K562 (cell line): Measurements from ENCODE around the gene XRCC2. TPM values are rescaled to one million over a fixed set of nuclear protein-coding genes. Genes with fewer than 3 reads are reported as not detected.
A peak's percentile ranks its signal among the peaks of the same experiment; 100 is the strongest.

ENCODE experiments used
- ATAC-seq: fragments of 200-7000 bp; cut with Tn5 transposase; 3 replicates; pipeline ENCODE4 v1.9.1; 2020; ENCODE audit warnings: moderate library complexity
- BruUV-seq: library from RNA; stranded (reverse); fragments of 400-500 nt; replicated peaks from 2 replicates; lab custom pipeline; 2021; lab: Mats Ljungman, UMichigan
- CTCF ChIA-PET: fragments of 300-600 bp; formaldehyde crosslinking; extraction: SDS; loops from one replicate; lab custom pipeline; 2021; ENCODE audit warnings: low intra/inter-chr PET ratio; lab: Yijun Ruan, JAX
- POLR2A ChIA-PET: fragments of 300-600, 350-650 bp; sonication (Branson Sonifier 250); formaldehyde crosslinking; extraction: SDS; loops from one replicate; lab custom pipeline; 2021; ENCODE audit warnings: antibody characterized with exemption, inconsistent platforms; lab: Yijun Ruan, JAX
- DNase-seq, 4 experiments: peaks; one replicate each; pipeline versions ENCODE4 v3.0.0 to v3.0.0-alpha.2; 2011 to 2018; ENCODE audit warnings: low spot score in 3 of 4, mixed read lengths in 3 of 4; ENCODE audit errors: extremely low read depth in 1 of 4
- FAIRE-seq: peaks from 2 replicates; lab custom pipeline; 2011; peaks lifted over from hg19 to GRCh38; lab: Jason Lieb, UNC
- H2AFZ ChIP-seq: 2 replicates; pipeline ENCODE4 v1.6.0; 2011; ENCODE audit warnings: low read depth, low read length, control low read depth, inconsistent platforms
- H3K27ac ChIP-seq: fragments of 200-600 bp; 3 replicates; pipeline ENCODE4 v1.8.0; 2011; ENCODE audit warnings: low read depth, mild to moderate bottlenecking, control low read depth, inconsistent platforms, low read length, moderate library complexity, mixed read lengths; ENCODE audit errors: extremely low read depth
- H3K27me3 ChIP-seq, 2 experiments: fragments of 300-600 bp in 1 of 2; 2 replicates in 1 of 2; 3 replicates in 1 of 2; pipeline versions ENCODE4 v1.6.0 to v1.8.0; 2011; ENCODE audit warnings: inconsistent platforms in 2 of 2, low read length in 2 of 2, mild to moderate bottlenecking in 1 of 2, mixed read lengths in 1 of 2, moderate library complexity in 1 of 2; ENCODE audit not compliant: control insufficient read depth in 2 of 2, insufficient read depth in 2 of 2
- H3K36me3 ChIP-seq: fragments of 300-600 bp; 3 replicates; pipeline ENCODE4 v1.8.0; 2011; ENCODE audit warnings: mild to moderate bottlenecking, low read length, inconsistent platforms; ENCODE audit not compliant: control insufficient read depth, insufficient read depth
- H3K4me1 ChIP-seq, 2 experiments: fragments of 200-600 bp in 1 of 2; replicated peaks in 1 of 2; 2 replicates in 1 of 2; 3 replicates in 1 of 2; pipeline versions ENCODE4 v1.5.1 to v1.8.0; 2011; ENCODE audit warnings: inconsistent platforms in 2 of 2, low read length in 2 of 2, mild to moderate bottlenecking in 1 of 2, mixed read lengths in 1 of 2, moderate library complexity in 1 of 2; ENCODE audit not compliant: control insufficient read depth in 2 of 2, insufficient read depth in 2 of 2
- H3K4me2 ChIP-seq: 2 replicates; pipeline ENCODE4 v1.6.1; 2011; ENCODE audit warnings: low read length, control low read depth, inconsistent platforms, mixed read lengths; ENCODE audit not compliant: insufficient read depth
- H3K4me3 ChIP-seq: fragments of 200-600 bp; sonication (generic), shearing (Covaris generic); 2 replicates; pipeline ENCODE4 v1.5.1; 2016; ENCODE audit warnings: control low read depth, inconsistent platforms
- H3K79me2 ChIP-seq: fragments of 200-600 bp; 3 replicates; pipeline ENCODE4 v1.8.0; 2011; ENCODE audit warnings: low read length, inconsistent platforms; ENCODE audit not compliant: control insufficient read depth, insufficient read depth
- H3K9ac ChIP-seq, 2 experiments: 2 replicates each; pipeline versions ENCODE4 v1.6.0 to v1.6.1; 2011; ENCODE audit warnings: low read depth in 2 of 2, low read length in 2 of 2, control low read depth in 1 of 2, inconsistent platforms in 1 of 2, mild to moderate bottlenecking in 1 of 2, mixed read lengths in 1 of 2; ENCODE audit not compliant: insufficient read depth in 1 of 2
- H3K9me1 ChIP-seq: one replicate; pipeline ENCODE4 v1.6.0; 2011; ENCODE audit warnings: inconsistent platforms, mild to moderate bottlenecking, low read length, moderate library complexity; ENCODE audit not compliant: control insufficient read depth, insufficient read depth
- H3K9me3 ChIP-seq: replicated peaks from 2 replicates; pipeline ENCODE4 v1.5.1; 2011; ENCODE audit warnings: low read depth, low read length, inconsistent platforms; ENCODE audit not compliant: control insufficient read depth, insufficient read depth
- H4K20me1 ChIP-seq: replicated peaks from 2 replicates; pipeline ENCODE4 v1.6.1; 2011; ENCODE audit warnings: low read length, inconsistent platforms, mixed read lengths; ENCODE audit not compliant: control insufficient read depth, insufficient read depth
- ADNP ChIP-seq: fragments of 200-800 bp; sonication (Bioruptor generic); IDR thresholded peaks from 2 replicates; pipeline ENCODE4 v1.6.1; 2016; ENCODE audit warnings: missing genetic modification characterization, missing compliant biosample characterization
- BCOR ChIP-seq: fragments of 450-650 bp; IDR thresholded peaks from 2 replicates; pipeline ENCODE4 v1.6.1; 2016
- CHD4 ChIP-seq: fragments of 200-600 bp; sonication (generic); IDR thresholded peaks from 3 replicates; pipeline ENCODE4 v1.6.1; 2012; ENCODE audit warnings: low read depth, mild to moderate bottlenecking, mixed read lengths, low read length, inconsistent platforms; ENCODE audit not compliant: insufficient read depth, insufficient replicate concordance, poor library complexity, severe bottlenecking
- DLX4 ChIP-seq: fragments of 250-450 bp; sonication (Bioruptor Pico); IDR thresholded peaks from 2 replicates; pipeline ENCODE4 v1.6.1; 2021; ENCODE audit warnings: mild to moderate bottlenecking
- E2F5 ChIP-seq: sonication (generic); formaldehyde crosslinking; IDR thresholded peaks from 2 replicates; pipeline ENCODE4 v1.8.0; 2022; ENCODE audit warnings: mild to moderate bottlenecking, missing genetic modification reagents
- KDM1A ChIP-seq, 2 experiments: fragments of 450-650 bp; IDR thresholded peaks; 2 replicates each; pipeline ENCODE4 v1.6.1; 2016; ENCODE audit warnings: mild to moderate bottlenecking in 2 of 2
- KLF1 ChIP-seq: fragments of 450-650 bp; IDR thresholded peaks from 2 replicates; pipeline ENCODE4 v1.6.1; 2016; ENCODE audit warnings: missing genetic modification characterization, missing compliant biosample characterization
- POLR2G ChIP-seq: fragments of 200-400 bp; formaldehyde crosslinking; IDR thresholded peaks from 2 replicates; pipeline ENCODE4 v1.6.1; 2017; ENCODE audit warnings: low read depth, mild to moderate bottlenecking, antibody characterized with exemption, low read length, moderate library complexity
- RBM25 ChIP-seq: fragments of 200-400 bp; formaldehyde crosslinking; IDR thresholded peaks from 2 replicates; pipeline ENCODE4 v1.6.1; 2018; ENCODE audit warnings: low read length, low read depth, moderate library complexity; ENCODE audit not compliant: severe bottlenecking
- RCOR1 ChIP-seq, 2 experiments: IDR thresholded peaks; 2 replicates each; pipeline ENCODE4 v1.6.1; 2012; ENCODE audit warnings: low read depth in 2 of 2, low read length in 2 of 2, borderline replicate concordance in 1 of 2, improper control_type of control experiment in 1 of 2
- WGBS: fragments of 100-300 bp; shearing (Covaris generic); methylation state at CpG from one replicate; pipeline ENCODE4 v1.1.6; 2016; ENCODE audit warnings: low coverage, mixed read lengths; ENCODE audit not compliant: insufficient coverage; ENCODE audit errors: missing lambda C conversion rate; 5-methylcytosine and 5-hydroxymethylcytosine counted together
- in situ Hi-C: fragments of 300-500 bp; cut with MboI; formaldehyde crosslinking; loops from 4 replicates; pipeline ENCODE4 v1.15.0; 2018; ENCODE audit warnings: inconsistent platforms, mixed read lengths
- intact Hi-C: fragments of 100-400 bp; cut with micrococcal nuclease; formaldehyde crosslinking; loops from 2 replicates; pipeline ENCODE4 v1.14.2; 2022
- polyA plus RNA-seq, 8 experiments: library from polyadenylated mRNA; depleted of rRNA in 4 of 8; stranded (reverse) in 5 of 8; unstranded in 3 of 8; fragments of >200 nt; fragmentation: Nextera tagmentation in 2 of 8; fragmentation: Illumina TruSeq in 1 of 8; extraction: Ambion mirVana in 2 of 8; extraction: Trizol in 1 of 8; gene quantifications; 2 replicates each; pipeline versions ENCODE4 v1.2.1 to v1.2.3, GENCODE V29; 2011 to 2014; ENCODE audit warnings: inconsistent platforms in 1 of 8, missing spikeins in 1 of 8
- total RNA-seq, 7 experiments: library from RNA; depleted of rRNA in 6 of 7; stranded (reverse); fragments of >200 nt in 6 of 7; fragmentation: Illumina TruSeq in 2 of 7; extraction: Trizol in 2 of 7; gene quantifications; 2 replicates each; pipeline versions ENCODE4 v1.2.1 to v1.2.3, GENCODE V29; 2011 to 2021; ENCODE audit warnings: low replicate concordance in 1 of 7

XRCC2 gene
- total and polyA plus RNA-seq, 9 of the 15 experiments (the other 6 are each of a cell fraction or from before 2014, with no cell fraction given), result 16.2 to 58.0 (median 39.8) TPM

DNA sequence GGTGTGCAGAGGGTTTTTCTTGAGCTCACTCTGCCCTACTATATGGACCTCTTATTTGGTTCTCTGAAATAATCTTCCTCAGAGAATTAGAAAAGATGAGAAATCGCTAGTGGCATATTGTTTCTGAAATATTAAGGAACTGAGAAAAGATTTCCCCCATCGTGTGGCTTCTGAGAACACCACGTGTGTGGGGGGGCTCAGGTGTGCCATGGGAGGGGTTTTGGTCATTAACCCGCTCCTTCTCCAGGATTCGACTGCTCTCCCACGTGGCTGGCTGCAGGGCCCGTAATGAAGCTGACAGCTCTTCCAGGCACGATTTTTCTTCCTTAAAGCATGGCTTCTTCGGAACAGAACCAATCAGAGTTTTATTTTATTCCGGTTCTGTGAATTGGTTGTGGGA is 67.7 kb downstream of the XRCC2 start (continued):
- TF ChIP-seq DLX4 (CRISPR knock-in tag), result no peak
- no peak for TF ChIP-seq KLF1 (tag)

GRCh38 chr7:152607007-152607406 is 68.9 kb downstream of the XRCC2 start:
- WGBS, result 7% methylated on average over 2 of the region's 2 CpGs
- H4K20me1 ChIP-seq, result no peaks in the 10 kb centered on the region
- no peaks in the 10 kb centered on the region for H3K79me2 ChIP-seq
- BruUV-seq, result no TSS peak
- H3K9me3 ChIP-seq, result no peaks in the 10 kb centered on the region
- no peaks in the 10 kb centered on the region for H3K36me3 ChIP-seq
- ChIA-PET POLR2A (interaction anchor here (1.0 to 1.7 kb wide), 3 partner anchors 10 to 18 kb away, joined by 3 to 5 read pairs (median 3); no protein-coding TSS in a partner anchor), CTCF (no interaction called here)
- H3K4me3 ChIP-seq, result no peak overlapping the region
- H2AFZ ChIP-seq, result no peak overlapping the region
- TF ChIP-seq POLR2G (no peak), RBM25 (peak; percentile 93), ADNP (tag) (peak; percentile 42; the same call in 1 of the 2 replicates), E2F5 (no peak), CHD4 (peak; percentile 78), BCOR (peak; percentile 78), KDM1A (IDR thresholded peaks at IDR 0.05) (peak in 1 of 2 experiments; percentile 60; a peak in 1 of 4 replicates), RCOR1 (IDR thresholded peaks at IDR 0.05; ENCODE audit: borderline replicate concordance in 1 of 2, low read depth in 2 of 2, low read length in 2 of 2) (peak in 1 of 2 experiments; percentile 42; a peak in 1 of 4 replicates)
- no peak overlapping the region for H3K4me2 ChIP-seq
- intact Hi-C loops (no loop called here), in situ Hi-C loops (no loop called here)
- H3K27ac ChIP-seq, result no peak overlapping the region
- DNase-seq, result no peak
- peaks cover 16 to 28% of the 10 kb centered on the region in 2 experiments; a peak in 4 of 5 replicates for H3K27me3 ChIP-seq
- FAIRE-seq, result peak; percentile 40
- no peak overlapping the region for H3K9ac ChIP-seq
- no peak for ATAC-seq
- H3K4me1 ChIP-seq, result no peaks in the 10 kb centered on the region; a peak in 1 of 5 replicates
- no peaks in the 10 kb centered on the region for H3K9me1 ChIP-seq
